M059J (cell line): Measurements from ENCODE around the gene AGTPBP1. TPM values are rescaled to one million over a fixed set of nuclear protein-coding genes. Genes with fewer than 3 reads are reported as not detected.

Experiments
- DNase-seq: peaks from one replicate; pipeline ENCODE4 v3.0.0-alpha.2; 2012; ENCODE audit warnings: low read depth
- total RNA-seq: library from RNA; depleted of rRNA; stranded (reverse); fragments of >200 nt; shearing (Covaris generic); gene quantifications from 2 replicates; pipeline ENCODE4 v1.2.3, GENCODE V29; 2014

AGTPBP1 gene
- total RNA-seq, 1 experiment from 2014 or later, result 7.6 TPM

DNA sequence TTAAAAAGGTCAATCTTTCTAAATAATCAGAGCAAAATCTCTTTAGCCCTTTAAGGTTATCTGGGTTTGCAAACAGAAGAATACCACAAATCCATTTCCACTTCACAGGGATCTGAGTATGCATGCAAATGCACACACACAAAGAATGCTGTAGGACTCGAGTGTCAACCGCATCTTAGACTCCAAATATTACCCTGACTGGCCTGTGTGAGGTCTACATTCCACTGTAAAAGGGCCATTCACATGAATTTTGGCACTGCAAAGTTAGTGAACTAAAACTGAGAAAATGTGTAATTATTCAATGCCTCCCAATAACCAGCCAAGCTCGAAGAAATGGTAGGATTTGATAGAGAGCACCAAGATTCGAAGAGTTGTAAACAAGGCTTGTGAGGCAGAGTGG, 199.9 kb downstream of the AGTPBP1 start:
- no peak for DNase-seq

DNA sequence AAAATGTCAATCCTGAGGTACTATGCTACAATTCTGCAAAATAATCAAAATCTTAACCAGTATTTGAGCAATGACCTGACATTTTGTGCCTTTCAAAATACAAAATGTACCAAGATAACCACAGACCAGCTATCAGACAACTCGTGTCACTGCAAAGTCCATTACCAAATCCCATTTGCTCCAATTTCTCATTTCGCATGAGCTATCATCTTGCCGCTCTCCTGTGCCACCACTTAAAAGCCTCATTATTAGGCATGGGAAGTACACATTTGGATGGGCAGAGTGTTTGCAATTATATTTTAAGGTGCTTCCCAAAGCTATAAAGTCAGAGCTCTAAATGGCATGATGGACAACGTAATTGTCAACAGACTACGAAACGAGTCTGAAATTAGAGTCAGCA, 205.2 kb downstream of the AGTPBP1 start:
- no peak for DNase-seq

DNA sequence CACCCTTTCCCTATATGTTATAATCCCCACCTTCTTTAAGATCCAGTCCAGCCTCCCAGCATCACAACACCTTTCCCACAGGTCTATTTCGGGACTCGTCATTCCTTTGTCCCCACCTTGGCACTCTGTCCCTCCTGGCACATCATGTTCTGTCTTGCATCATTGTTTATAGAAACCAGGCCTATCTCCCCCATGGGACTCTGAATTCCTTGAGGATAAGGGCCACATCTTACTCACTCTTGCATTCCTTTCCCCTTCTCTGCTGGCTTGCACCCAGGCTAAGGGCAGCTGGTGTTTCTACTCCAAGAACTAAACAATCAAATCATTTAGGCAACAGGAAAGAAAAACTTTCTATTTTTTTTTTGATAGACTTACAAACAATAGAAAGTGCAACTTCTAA, 205.7 kb downstream of the AGTPBP1 start:
- DNase-seq, result peak; percentile 83

DNA sequence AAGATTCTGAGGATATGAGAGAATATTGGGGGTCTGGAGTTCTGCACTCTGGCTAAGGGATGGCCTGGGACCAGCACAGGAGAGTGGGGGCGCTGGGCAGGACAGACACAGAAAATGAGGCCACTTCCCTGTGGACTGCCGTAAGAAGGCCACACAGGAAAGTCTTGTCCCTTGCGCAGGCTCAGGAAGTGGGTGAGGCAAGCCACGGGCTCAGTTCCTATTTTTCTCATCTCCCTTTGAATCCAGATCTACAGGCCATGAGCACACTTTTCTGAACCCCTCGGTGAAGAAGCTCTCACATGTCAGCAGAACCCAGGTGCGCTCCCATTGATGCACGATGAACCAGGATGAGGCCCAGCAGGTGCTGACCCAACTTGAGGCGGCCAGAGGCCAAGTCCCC, 207.4 kb downstream of the AGTPBP1 start:
- no peak for DNase-seq

DNA sequence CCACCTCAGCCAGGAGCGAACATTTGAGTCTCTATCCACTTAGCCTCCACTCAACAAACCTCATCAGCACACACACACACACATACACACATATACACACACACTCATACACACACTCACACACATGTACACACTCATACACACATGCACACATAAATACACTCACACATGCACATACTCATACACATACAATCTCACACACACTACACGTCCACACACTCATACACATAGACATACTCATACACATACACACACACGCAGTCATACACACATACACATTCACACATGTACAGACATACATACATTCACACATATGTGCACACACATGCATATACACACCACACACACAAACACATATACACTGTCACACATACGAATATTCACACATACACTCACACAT, 208.2 kb downstream of the AGTPBP1 start:
- no peak for DNase-seq

DNA sequence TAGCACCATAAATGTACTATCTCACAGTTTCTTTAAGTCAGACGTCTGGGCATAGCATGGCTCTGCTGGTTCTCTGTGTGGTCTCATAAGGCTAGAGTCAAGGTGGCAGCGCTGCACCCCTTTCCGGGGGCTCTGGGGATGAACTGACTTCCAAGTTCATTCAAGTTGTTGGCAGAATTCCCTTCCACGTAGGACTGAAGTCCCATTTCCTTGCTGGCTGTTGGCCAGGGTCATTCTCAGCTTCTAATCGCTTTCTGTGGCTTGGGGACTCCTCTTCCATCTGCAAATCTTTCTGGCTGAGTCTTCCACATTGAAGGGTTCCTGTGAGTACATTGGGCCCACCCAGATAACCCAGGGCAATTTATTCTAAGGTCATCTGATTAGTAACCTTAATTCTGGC, 211.0 kb downstream of the AGTPBP1 start:
- DNase-seq, result no peak

DNA sequence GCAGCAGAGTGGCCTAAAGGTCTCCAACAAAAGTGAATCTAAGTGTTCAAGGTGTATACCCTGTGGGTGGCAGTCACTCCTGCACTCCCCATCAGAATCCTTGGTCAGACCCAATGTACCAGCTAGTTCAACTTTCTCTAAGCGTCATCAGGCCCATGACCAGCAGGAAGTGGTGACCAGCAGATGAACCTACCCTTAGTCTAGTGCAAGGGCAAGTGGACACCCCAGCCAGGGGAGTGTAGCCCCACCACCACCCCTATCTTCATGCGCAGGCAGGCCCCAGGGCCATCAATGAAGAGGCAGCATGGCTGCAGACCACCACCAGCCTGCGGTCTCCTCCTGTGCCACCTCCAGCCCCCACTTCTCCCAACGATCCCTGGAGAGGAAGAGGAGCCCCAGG, 213.1 kb downstream of the AGTPBP1 start:
- DNase-seq, result no peak

DNA sequence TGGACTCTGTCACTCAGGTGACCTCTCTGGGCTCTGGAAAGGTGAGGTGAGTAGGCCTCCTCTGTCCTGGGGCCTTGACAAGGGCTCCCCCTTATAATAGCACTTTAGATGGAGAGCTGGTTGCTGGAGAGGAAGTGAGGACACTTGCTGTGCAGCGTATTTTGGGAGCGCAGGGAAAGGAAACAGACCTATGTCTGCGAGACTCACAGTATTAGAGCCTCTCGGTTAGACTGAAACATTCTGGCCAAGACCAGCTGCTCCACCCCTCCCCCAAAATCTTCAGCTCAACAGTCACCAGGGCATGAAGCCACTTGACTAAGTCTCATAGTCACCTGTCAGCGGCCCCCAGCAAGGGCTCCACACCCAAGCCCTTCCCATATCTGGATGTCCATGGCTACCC, 213.6 kb downstream of the AGTPBP1 start:
- DNase-seq, result no peak

DNA sequence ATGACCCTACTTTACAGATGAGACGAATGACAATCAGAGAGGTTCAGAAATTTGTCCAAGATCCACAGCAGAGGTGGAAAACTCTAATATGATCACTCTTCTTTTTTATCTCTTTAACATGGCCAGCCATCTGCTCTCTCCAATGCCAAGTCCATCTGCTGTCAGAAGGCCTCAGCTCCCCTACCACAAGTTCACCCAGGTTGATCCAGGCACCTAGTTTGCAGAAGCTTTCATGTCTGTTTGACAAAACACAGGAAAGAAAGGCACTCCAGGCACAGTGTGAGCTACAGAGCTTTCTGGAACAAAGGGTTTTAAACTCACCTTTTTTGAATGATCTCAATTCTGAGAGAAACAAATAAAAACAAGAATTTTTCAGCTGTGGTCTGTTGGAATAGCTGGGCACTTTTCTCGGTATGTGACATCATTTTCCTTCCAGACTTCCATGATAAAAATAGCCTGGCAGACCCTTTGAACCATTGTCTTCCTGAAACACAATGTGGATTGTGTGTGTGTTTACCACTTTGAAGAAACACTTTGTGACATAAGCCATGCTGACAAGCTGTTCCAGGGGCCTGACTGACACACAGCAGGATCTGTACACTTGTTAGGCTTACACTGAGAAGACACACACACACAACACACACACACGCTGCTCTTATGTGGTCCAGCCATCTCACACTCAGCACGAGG, 214.3 kb downstream of the AGTPBP1 start:
- no peak for DNase-seq

DNA sequence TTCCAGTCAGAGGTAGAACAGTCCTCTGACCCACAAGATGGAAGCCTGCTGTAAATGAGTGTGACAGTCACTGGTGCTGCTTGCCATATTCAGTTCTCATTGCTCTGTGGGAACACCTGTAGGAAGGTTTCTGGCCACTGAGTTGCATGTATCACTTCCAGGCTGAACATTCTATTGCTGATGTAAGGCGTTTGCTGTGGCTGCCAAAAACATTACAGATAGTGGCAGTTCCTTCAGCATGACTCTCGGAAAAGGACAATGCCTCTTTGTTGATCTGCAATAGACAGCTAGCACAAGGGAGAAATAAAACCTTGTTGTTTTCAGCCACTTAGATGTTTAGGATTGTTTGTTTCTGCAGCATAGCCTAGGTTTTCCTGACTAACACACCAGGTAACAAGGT, 217.2 kb downstream of the AGTPBP1 start:
- DNase-seq, result no peak

DNA sequence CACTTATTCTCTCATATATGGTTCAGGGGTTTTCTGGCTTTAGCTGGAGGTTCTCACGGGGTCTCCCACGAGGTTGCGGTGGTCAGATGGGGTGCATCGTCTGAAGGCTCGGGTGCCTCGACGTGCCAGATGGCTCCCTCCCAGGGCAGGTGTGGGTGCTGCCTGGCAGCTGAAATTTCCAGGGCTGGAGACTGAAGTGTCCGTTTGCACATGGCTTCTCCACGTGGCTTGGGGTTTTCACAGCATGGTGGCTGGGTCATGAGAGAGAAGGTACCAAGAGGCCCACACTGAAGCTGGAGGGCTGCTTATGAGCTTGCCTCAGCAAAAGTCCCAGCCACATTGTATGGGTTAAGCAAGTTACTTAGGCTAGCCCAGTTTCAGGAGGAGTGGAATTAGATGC, 218.6 kb downstream of the AGTPBP1 start:
- DNase-seq, result no peak

DNA sequence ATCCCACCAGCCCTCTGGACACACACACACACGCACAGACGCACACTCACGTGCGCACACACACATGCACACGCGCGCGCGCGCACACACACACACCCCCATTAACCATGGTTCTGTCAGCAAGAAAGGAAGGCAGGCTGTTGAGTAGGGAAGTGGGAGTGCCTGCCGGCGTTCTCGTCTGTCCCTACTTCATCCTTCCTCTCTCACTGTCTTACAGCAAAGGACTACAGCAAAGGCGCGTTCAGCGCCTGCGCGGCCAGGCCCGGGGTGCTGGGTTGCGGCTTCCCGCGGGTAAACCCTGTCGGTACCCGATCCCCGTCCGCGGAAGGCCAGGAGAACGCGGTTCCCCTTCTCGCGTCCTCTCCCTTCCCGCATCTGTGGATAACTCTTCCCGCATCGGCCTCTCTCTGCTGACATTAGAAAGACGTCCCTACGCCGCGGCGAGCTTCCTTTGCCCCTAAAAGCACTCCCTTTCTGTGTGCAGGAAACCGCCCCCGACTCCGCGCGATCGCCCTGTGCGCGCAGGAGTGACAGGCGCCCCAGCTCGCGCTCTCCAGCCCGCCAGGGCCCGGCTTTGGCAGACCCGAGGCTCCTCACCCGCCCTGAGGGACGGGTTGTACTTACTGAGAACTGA, 219.2 kb downstream of the AGTPBP1 start:
- no peak for DNase-seq

DNA sequence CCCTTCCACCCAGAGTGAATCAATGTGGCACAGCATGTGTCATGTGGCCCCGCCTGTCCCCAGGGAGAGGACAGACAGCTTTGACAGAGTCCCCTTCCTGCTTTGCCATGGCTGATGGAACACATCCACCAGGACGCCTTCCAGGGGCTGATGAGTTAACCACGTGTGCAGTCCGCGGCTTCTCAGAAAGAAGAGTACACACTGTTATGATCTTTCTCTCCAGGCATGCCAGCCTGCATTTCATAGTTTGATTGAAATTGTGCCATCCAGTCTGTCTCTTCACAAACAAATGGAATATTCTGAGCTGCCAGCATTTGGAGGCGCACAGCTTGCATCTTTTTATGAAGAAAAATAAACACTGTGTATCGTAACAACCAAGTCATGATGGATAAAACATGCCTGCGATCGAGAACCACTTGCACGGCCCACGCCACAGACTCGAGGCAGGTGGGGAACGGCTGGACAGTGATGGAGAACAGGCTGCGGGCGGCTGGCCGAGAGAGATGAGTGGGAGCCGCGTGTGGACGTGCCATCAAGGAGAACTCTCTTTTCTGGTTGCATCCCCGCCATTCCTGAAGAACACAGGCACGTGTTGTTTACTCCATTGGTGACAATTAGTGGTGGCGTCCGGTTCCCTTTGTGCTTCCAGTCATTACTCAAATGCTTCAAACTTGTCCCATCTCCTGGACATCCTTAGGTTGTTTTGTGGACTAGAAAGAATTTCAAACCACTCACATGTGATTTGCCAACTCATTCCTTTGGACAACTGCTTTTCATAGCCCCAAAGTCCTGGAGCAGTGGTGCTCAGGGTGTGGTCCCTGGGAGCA, 220.2 kb downstream of the AGTPBP1 start:
- DNase-seq, result no peak

DNA sequence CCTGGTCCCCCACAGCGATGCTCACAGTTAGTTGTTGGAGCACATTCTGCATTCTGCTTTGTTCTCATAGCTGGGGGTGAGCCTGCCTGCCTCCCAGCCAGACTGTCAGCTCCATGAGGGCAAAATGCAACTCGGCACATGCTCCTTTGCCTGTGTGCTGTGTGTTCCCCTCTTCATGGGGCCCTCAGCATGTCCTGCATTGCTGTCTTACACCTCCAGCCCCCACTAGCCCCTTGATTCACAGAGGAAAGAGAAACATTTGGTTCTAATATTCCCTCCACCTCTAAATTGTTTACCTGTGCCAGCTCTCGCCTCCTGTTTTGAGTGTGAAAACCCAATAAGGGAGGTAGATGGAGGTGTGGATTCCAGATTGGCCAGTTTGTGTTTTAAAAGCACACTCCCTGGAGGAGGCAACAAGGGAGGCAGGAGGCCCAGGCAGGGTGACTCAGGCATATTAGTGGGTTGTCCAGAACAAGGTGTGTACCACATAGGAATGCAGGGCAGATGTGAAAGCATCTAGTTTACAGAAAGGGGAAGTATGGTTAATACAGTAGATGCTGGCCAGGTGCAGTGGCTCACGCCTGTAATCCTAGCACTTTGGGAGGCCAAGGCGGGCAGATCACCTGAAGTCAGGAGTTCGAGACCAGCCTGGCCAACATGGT, 224.6 kb downstream of the AGTPBP1 start:
- peak; percentile 32 for DNase-seq

DNA sequence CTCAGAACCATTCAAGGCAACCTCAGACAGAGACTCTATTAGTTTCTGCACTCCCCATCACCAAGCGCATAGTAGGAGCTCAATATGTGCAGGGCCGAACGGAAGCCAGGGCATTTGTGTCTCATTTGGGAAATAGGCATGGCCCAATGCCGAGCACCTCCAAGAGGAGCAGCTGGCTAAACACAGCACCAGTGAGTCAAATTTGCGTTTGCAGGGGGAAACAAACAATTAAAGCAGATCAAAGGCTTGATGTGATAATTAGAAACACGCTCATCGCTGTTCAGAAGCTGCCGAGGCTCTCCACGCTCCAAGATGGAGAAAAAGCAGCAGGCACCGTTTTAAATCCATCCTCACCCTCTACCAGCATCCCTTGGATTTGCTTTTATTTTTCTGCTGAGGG, 225.3 kb downstream of the AGTPBP1 start:
- DNase-seq, result no peak

DNA sequence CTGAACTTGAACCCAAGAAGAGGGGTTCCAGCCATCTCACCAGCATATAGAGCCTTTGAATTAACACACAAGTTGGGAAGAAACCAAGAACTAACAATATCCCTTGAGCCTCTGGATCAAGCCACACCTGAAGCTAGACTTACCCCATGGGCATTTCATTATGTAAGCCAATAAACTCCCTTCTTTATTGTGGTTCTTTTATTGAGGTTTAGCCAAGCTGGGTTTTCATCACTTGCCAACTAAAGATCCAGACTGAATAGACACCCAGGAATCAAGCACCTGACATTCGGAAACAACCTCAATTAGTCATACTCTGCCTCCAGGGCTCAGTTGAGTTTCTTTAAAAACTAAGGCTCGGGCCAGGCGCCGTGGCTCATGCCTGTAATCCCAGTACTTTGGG, 226.7 kb downstream of the AGTPBP1 start:
- peak; percentile 65 for DNase-seq

DNA sequence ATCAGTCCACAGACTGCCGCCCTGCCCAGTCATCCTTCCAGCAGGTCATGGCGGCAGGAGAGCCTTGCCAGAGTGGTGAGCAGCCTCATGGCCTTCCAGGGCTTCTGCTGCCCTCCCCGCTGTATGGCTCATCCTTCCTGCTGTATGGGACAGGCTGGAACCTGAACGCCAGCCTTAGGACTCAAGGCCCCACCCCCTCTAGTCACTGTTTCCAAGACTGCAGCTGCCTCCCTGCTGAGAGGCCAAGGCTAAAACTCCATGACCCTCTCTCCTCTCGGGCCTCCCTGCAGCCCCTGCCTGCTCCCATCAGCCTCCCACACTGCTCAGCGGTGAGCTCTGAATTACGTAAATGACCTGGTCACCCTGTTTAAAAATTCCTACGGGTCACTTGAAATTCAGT, 227.5 kb downstream of the AGTPBP1 start:
- DNase-seq, result peak; percentile 16

DNA sequence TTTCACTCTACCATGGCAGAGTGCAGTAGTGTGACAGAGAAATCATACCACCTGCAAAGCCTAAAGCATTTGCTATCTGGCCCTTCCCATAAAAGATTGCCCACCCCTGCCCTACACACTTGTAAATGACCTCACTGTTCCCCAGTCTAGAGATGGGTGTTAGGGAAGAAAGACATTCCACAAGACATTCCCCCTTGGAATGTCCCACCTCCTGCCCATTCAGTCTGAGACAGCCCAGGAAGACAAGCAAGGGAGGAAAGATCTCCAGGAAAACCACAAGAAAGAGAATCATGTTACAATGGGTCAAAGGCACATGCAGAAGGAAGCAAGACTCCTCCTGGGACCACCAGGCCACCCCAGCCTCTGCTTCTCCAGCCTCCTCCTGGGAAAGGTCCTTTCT, 230.0 kb downstream of the AGTPBP1 start:
- DNase-seq, result no peak

DNA sequence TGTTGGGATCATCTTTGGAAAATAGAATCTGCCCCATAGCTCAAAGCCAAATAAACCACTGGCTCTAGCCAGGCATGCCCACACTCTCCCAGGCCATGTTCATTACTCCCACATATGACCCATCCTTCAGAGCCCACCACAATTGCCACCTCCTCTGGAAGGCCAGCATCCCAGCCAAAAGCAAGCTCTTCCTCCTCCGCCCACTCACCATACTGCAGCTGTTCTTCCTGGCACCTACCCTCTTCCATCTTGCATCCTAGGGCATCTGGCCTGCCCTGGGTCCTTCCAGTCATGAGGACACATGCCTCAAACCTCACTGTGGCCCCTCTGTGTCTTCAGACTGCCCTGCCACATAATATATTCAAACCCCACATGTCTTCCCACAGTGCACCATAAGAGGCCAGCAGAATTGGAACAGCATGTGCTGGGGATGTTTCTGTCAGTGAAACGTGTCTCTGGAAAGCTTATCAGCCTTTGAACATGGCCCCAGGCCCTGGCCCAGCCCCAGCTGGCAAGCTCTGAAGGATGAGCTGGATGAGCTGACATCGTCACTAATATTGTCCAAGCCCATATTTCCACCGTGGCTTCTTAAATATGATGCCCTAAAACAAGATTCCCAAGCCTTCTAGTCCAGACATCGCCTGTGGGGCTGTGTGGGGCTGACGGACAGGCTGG, 230.8 kb downstream of the AGTPBP1 start:
- DNase-seq, result no peak

DNA sequence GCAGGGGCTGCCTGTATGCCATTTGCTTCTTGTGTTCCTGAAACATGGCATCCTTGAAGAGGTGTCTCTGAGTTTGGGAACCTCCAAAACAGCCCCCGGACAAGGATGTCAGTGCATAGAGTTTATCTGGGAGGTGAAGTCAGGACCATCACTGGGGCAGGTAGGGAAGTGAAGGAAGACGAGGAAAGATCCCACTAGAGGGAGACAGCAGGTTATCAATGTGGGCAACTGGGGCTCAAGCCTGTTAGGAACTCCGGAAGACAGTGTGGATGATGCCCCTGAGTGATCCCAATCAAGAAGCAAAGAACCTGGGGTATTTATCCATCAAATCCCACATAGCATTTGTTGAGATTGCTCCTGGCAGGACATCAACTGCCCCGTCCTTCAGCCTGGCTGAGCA, 233.1 kb downstream of the AGTPBP1 start:
- no peak for DNase-seq

DNA sequence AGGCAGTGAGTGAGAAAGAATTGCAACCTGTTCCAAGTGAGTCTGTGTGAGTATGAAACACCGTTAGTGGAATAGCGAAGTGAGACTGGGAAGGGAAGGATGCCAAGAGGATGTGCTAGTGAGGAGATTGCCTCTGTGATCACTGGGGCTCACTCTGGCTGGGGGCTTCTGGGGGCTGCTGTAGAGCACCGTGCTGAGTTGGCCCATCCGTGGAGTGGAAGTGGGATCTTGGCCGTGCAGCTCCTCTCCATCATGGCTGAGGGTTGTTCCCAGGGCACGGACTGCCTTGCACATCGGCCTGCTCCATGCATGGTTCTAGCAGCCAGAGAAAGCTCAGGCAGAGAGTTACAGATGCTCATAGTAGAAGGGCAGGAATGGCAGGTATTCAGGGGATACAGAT, 236.1 kb downstream of the AGTPBP1 start:
- DNase-seq, result no peak
